MCF 10A (cell line): ENCODE data around the gene DIO3. TPM values are rescaled to one million over a fixed set of nuclear protein-coding genes. Genes with fewer than 3 reads are reported as not detected.

Experiments
- BruUV-seq: library from RNA; stranded (reverse); fragments of 400-500 nt; replicated peaks from 2 replicates; lab custom pipeline; 2021; lab: Mats Ljungman, UMichigan
- CTCF ChIA-PET: fragments of 300-600 bp; sonication (Branson Sonifier 250); formaldehyde crosslinking; extraction: SDS; loops from one replicate; lab custom pipeline; 2021; ENCODE audit warnings: antibody characterized with exemption, inconsistent platforms; lab: Yijun Ruan, JAX
- POLR2A ChIA-PET: fragments of 300-600, 350-650 bp; sonication (Branson Sonifier 250); formaldehyde crosslinking; extraction: SDS; loops from one replicate; lab custom pipeline; 2020; ENCODE audit warnings: antibody characterized with exemption, inconsistent platforms; lab: Yijun Ruan, JAX
- DNase-seq: peaks from one replicate; pipeline ENCODE4 v3.0.0-alpha.2; 2018; ENCODE audit not compliant: unreplicated experiment
- H3K27ac Mint-ChIP-seq: one replicate; pipeline ENCODE4 v1.8.0; 2022; ENCODE audit warnings: mild to moderate bottlenecking, low read depth, mixed read lengths; ENCODE audit not compliant: unreplicated experiment
- H3K27me3 Mint-ChIP-seq: one replicate; pipeline ENCODE4 v1.8.0; 2022; ENCODE audit warnings: mixed read lengths; ENCODE audit not compliant: insufficient read depth, unreplicated experiment
- H3K36me3 Mint-ChIP-seq: one replicate; pipeline ENCODE4 v1.8.0; 2022; ENCODE audit warnings: mild to moderate bottlenecking, moderate library complexity, mixed read lengths; ENCODE audit not compliant: insufficient read depth, unreplicated experiment
- H3K4me1 Mint-ChIP-seq: one replicate; pipeline ENCODE4 v1.8.0; 2022; ENCODE audit warnings: mixed read lengths; ENCODE audit not compliant: insufficient read depth, unreplicated experiment
- H3K4me3 Mint-ChIP-seq: one replicate; pipeline ENCODE4 v1.8.0; 2022; ENCODE audit warnings: mild to moderate bottlenecking, moderate library complexity, mixed read lengths; ENCODE audit not compliant: unreplicated experiment
- H3K9me3 Mint-ChIP-seq: one replicate; pipeline ENCODE4 v1.8.0; 2022; ENCODE audit warnings: mixed read lengths; ENCODE audit not compliant: unreplicated experiment
- CTCF ChIP-seq: fragments of 200-600 bp; IDR thresholded peaks from one replicate; pipeline ENCODE4 v1.8.0; 2022; ENCODE audit warnings: antibody characterized with exemption, mild to moderate bottlenecking; ENCODE audit not compliant: unreplicated experiment
- intact Hi-C: fragments of 100-400 bp; cut with micrococcal nuclease; formaldehyde crosslinking; loops from 2 replicates; pipeline ENCODE4 v1.14.1; 2022
- total RNA-seq: library from RNA; stranded (reverse); gene quantifications from 2 replicates; pipeline ENCODE4 v1.2.3, GENCODE V29; 2022

Gene DIO3
- total RNA-seq, 1 experiment from 2014 or later, result not detected

- no peaks in the 10 kb centered on the region for H3K9me3 Mint-ChIP-seq
- DNase-seq, result peak; percentile 16
- H3K27me3 Mint-ChIP-seq, result no peaks in the 10 kb centered on the region
- H3K4me3 Mint-ChIP-seq, result no peak overlapping the region
- TF ChIP-seq CTCF, result no peak
- CTCF ChIA-PET, result no interaction called here
- H3K36me3 Mint-ChIP-seq, result no peaks in the 10 kb centered on the region
- intact Hi-C loops, result no loop called here
- POLR2A ChIA-PET, result no interaction called here
- BruUV-seq, result no TSS peak
- no peaks in the 10 kb centered on the region for H3K4me1 Mint-ChIP-seq
- no peak overlapping the region for H3K27ac Mint-ChIP-seq
These were observed 39.8 kb upstream of the DIO3 start for GRCh38 chr14:101521473-101521915.

GRCh38 chr14:101521978-101522377 is 39.3 kb upstream of the DIO3 start:
- no peak for DNase-seq
- Mint-ChIP-seq H3K4me1 (no peaks in the 10 kb centered on the region), H3K27me3 (no peaks in the 10 kb centered on the region), H3K4me3 (no peak overlapping the region), H3K9me3 (no peaks in the 10 kb centered on the region), H3K27ac (no peak overlapping the region), H3K36me3 (no peaks in the 10 kb centered on the region)
- intact Hi-C loops, result no loop called here
- POLR2A ChIA-PET, result no interaction called here
- no TSS peak for BruUV-seq
- CTCF ChIA-PET, result no interaction called here
- no peak for TF ChIP-seq CTCF

- Mint-ChIP-seq H3K36me3 (no peaks in the 10 kb centered on the region), H3K4me3 (no peak overlapping the region), H3K4me1 (no peaks in the 10 kb centered on the region), H3K27ac (no peak overlapping the region), H3K9me3 (no peaks in the 10 kb centered on the region), H3K27me3 (peaks cover 16% of the 10 kb centered on the region)
- BruUV-seq, result no TSS peak
- TF ChIP-seq CTCF, result no peak
- ChIA-PET CTCF (no interaction called here), POLR2A (no interaction called here)
- DNase-seq, result no peak
- intact Hi-C loops, result no loop called here
These were observed 35.4 kb upstream of the DIO3 start for GRCh38 chr14:101525640-101526527.

- no TSS peak for BruUV-seq
- CTCF ChIA-PET, result no interaction called here
- Mint-ChIP-seq H3K4me3 (no peak overlapping the region), H3K36me3 (no peaks in the 10 kb centered on the region), H3K27ac (no peak overlapping the region), H3K27me3 (peaks cover 16% of the 10 kb centered on the region), H3K4me1 (no peaks in the 10 kb centered on the region), H3K9me3 (no peaks in the 10 kb centered on the region)
- TF ChIP-seq CTCF, result no peak
- POLR2A ChIA-PET, result no interaction called here
- no peak for DNase-seq
- intact Hi-C loops, result no loop called here
These were observed 33.3 kb upstream of the DIO3 start for GRCh38 chr14:101527987-101528386.
